HS-27A (cell line): Measurements from ENCODE around the gene PSMA6.
"Not testable (repeated sequence)": the region's sequence is repeated elsewhere in the genome, so short reads cannot be mapped to it uniquely, and the experiment has no call there.

ENCODE experiments used
- DNase-seq: peaks from one replicate; pipeline ENCODE4 v3.0.0-alpha.2; 2012; ENCODE audit warnings: low read depth, missing footprints

PSMA6 gene

GRCh38 chr14:35344107-35344807 lies 52.1 kb downstream of the PSMA6 start:
- DNase-seq = no peak

- DNase-seq = no peak
Measured at GRCh38 chr14:35346738-35347322, 54.6 kb downstream of the PSMA6 start.

- no peak for DNase-seq
Measured at GRCh38 chr14:35347323-35348043, 55.3 kb downstream of the PSMA6 start.

- not testable (repeated sequence) for DNase-seq
Measured at GRCh38 chr14:35348044-35348380, 55.8 kb downstream of the PSMA6 start.

- DNase-seq = no peak
Measured at GRCh38 chr14:35349496-35350365, 57.5 kb downstream of the PSMA6 start.

- no peak for DNase-seq
Measured at GRCh38 chr14:35351497-35351896, 59.3 kb downstream of the PSMA6 start.

- DNase-seq = no peak
Measured at GRCh38 chr14:35351897-35352273, 59.7 kb downstream of the PSMA6 start.

- DNase-seq = no peak
Measured at GRCh38 chr14:35352274-35353233, 60.4 kb downstream of the PSMA6 start.

GRCh38 chr14:35353409-35354172 lies 61.4 kb downstream of the PSMA6 start:
- DNase-seq = no peak

- not testable (repeated sequence) for DNase-seq
Measured at GRCh38 chr14:35355235-35355634, 63.1 kb downstream of the PSMA6 start.

GRCh38 chr14:35355981-35356841 lies 64.0 kb downstream of the PSMA6 start:
- DNase-seq = peak; percentile 50

GRCh38 chr14:35359655-35360054 lies 67.5 kb downstream of the PSMA6 start:
- not testable (repeated sequence) for DNase-seq

- DNase-seq = no peak
Measured at GRCh38 chr14:35361141-35361480, 68.9 kb downstream of the PSMA6 start.

- DNase-seq = no peak
Measured at GRCh38 chr14:35362450-35362849, 70.3 kb downstream of the PSMA6 start.

- DNase-seq = no peak
Measured at GRCh38 chr14:35362911-35363374, 70.8 kb downstream of the PSMA6 start.

- peak; percentile 84 for DNase-seq
Measured at GRCh38 chr14:35365130-35366055, 73.2 kb downstream of the PSMA6 start.

GRCh38 chr14:35366056-35366451 lies 73.9 kb downstream of the PSMA6 start:
- no peak for DNase-seq

- no peak for DNase-seq
Measured at GRCh38 chr14:35366521-35366976, 74.4 kb downstream of the PSMA6 start.
